Measurements from ENCODE around the gene ANTXR2. TPM values are rescaled to one million over a fixed set of nuclear protein-coding genes. Genes with fewer than 3 reads are reported as not detected.
A peak's percentile ranks its signal among the peaks of the same experiment; 100 is the strongest.

ANTXR2 gene
- total RNA-seq, 1 donor from 2014 or later: 10.6 TPM

- intact Hi-C loops (cut with micrococcal nuclease): no loop called here
- H3K9me3 Mint-ChIP-seq: peaks cover 5% of the 10 kb centered on the region
- H3K36me3 Mint-ChIP-seq (ENCODE audit: low read depth): peaks cover 2% of the 10 kb centered on the region
- H3K4me1 Mint-ChIP-seq: no peaks in the 10 kb centered on the region
- no peak overlapping the region for H3K27ac Mint-ChIP-seq
- H3K4me3 Mint-ChIP-seq: no peak overlapping the region
- no peak for DNase-seq
- peaks cover 20% of the 10 kb centered on the region for H3K27me3 Mint-ChIP-seq
These were observed 12.1 kb upstream of the ANTXR2 start for GRCh38 chr4:80085081-80085480.

- Mint-ChIP-seq H3K9me3 (peaks cover 21% of the 10 kb centered on the region), H3K27ac (no peak overlapping the region), H3K36me3 (ENCODE audit: low read depth) (peaks cover 6% of the 10 kb centered on the region), H3K4me3 (no peak overlapping the region), H3K27me3 (peaks cover 14% of the 10 kb centered on the region), H3K4me1 (peaks cover 14% of the 10 kb centered on the region)
- no peak for DNase-seq
- intact Hi-C loops (cut with micrococcal nuclease): no loop called here
These were observed 9.7 kb upstream of the ANTXR2 start for GRCh38 chr4:80082693-80083092.

GRCh38 chr4:80081566-80081965, 8.5 kb upstream of the ANTXR2 start:
- peaks cover 9% of the 10 kb centered on the region for H3K27me3 Mint-ChIP-seq
- H3K27ac Mint-ChIP-seq: no peak overlapping the region
- peaks cover 6% of the 10 kb centered on the region for H3K36me3 Mint-ChIP-seq (ENCODE audit: low read depth)
- peaks cover 19% of the 10 kb centered on the region for H3K4me1 Mint-ChIP-seq
- no peak for DNase-seq
- H3K9me3 Mint-ChIP-seq: peaks cover 22% of the 10 kb centered on the region
- intact Hi-C loops (cut with micrococcal nuclease): no loop called here
- H3K4me3 Mint-ChIP-seq: no peak overlapping the region

DNA sequence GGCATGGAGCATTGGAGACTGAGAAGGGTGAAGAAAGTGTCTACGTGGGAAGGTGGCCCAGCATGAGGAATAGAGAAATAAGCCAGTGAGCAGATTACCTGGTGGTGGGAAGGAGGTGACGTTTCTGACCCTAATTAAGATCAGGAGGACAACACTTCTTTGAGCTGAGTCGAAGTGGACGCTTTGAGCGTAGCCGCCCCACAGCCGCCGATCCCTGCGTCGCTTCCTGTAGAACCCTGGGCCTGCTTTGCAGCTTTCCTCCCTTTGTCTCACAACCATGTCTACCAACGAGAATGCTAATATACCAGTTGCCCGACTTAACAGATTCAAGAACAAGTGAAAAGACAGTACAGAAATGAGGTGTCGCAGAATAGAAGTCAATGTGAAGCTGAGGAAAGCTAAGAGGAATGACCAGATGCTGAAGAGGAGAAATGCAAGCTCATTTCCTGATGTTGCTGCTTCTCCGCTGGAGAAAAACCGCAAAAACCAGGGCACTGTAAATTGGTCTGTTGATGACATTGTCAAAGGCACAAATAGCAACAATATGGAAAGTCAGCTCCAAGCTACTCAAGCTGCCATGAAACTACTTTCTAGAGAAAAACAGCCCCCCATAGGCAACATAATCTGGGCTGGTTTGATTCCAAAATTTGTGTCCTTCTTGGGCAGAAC, 6.4 kb upstream of the ANTXR2 start:
- Mint-ChIP-seq H3K27ac (no peak overlapping the region), H3K36me3 (ENCODE audit: low read depth) (peaks cover 8% of the 10 kb centered on the region), H3K27me3 (peaks cover under 1% of the 10 kb centered on the region), H3K4me1 (peaks cover 39% of the 10 kb centered on the region), H3K9me3 (peaks cover 34% of the 10 kb centered on the region), H3K4me3 (no peak overlapping the region)
- intact Hi-C loops (cut with micrococcal nuclease): loop anchor here (5.0 kb wide), 1 partner anchor 1422 kb away; no protein-coding TSS in a partner anchor
- DNase-seq: no peak

DNA sequence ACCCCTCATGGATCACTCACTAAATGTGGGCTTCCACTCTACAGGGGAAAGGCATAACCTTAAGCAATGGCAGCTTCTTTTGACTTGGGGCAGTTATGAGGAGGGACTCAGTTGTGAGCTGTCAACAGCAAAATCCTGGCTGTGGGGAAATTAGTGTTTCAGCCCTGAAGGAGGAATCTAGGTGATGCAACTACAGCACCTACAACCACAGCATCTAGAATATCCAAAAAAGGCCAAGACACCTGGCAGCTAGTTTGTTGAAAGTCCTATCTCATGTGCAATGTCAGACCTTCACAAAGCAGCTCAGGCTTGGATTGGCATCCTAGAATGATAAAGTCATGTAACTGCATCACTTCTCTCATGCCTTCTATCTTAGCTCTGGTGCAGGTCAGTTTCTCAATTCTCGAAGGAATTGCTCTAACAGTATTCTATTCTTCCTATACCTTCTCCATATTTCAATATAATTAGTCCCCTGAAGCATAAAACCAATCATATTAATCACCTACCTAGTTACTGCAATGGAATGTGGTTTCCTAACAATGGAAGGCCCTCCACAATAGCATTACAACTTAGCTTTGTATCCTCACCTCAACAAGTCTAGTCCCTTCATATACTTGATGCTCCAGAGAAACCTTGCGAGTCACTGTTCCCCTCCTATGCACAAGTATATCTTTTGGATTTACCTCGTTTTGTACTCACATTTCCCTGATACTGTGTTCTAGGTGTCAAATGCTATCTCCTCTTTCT, 5.5 kb upstream of the ANTXR2 start:
- intact Hi-C loops (cut with micrococcal nuclease): loop anchor here (5.0 kb wide), 1 partner anchor 1421 kb away; no protein-coding TSS in a partner anchor
- H3K27ac Mint-ChIP-seq: peak overlapping the region; percentile 48
- H3K4me3 Mint-ChIP-seq: no peak overlapping the region
- peaks cover 34% of the 10 kb centered on the region for H3K9me3 Mint-ChIP-seq
- peaks cover 8% of the 10 kb centered on the region for H3K36me3 Mint-ChIP-seq (ENCODE audit: low read depth)
- no peak for DNase-seq
- peaks cover 48% of the 10 kb centered on the region for H3K4me1 Mint-ChIP-seq
- H3K27me3 Mint-ChIP-seq: no peaks in the 10 kb centered on the region

GRCh38 chr4:80077639-80078038, 4.6 kb upstream of the ANTXR2 start:
- Mint-ChIP-seq H3K27me3 (no peaks in the 10 kb centered on the region), H3K9me3 (peaks cover 34% of the 10 kb centered on the region), H3K27ac (peak overlapping the region; percentile 48), H3K4me1 (peaks cover 52% of the 10 kb centered on the region), H3K4me3 (no peak overlapping the region), H3K36me3 (ENCODE audit: low read depth) (peaks cover 8% of the 10 kb centered on the region)
- DNase-seq: no peak
- intact Hi-C loops (cut with micrococcal nuclease): loop anchor here (2.0 to 5.0 kb wide), 2 partner anchors 49 to 1420 kb away; no protein-coding TSS in a partner anchor

DNA sequence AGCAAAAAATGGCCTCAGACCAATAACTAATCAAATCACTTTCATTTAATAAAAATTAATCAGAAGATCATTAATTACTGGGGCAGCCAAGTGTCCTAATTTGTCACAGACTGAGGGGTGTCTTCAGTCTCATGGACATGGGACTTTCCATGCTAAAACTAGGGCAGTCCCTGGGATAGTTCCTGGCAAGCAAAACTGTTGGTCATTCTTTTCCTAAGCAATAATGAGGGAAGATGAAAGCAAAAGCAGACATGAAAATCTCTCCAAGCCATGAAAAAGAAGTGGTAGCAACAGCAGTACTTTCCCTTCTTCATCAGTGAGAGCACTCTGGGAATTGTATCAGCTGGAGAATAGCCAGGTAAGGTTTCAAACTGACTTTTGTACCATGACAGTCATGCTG, 3.7 kb upstream of the ANTXR2 start:
- H3K9me3 Mint-ChIP-seq: peaks cover 34% of the 10 kb centered on the region
- peak overlapping the region; percentile 77 for H3K27ac Mint-ChIP-seq
- peaks cover 55% of the 10 kb centered on the region for H3K4me1 Mint-ChIP-seq
- H3K4me3 Mint-ChIP-seq: no peak overlapping the region
- intact Hi-C loops (cut with micrococcal nuclease): loop anchor here (2.0 to 5.0 kb wide), 2 partner anchors 50 to 1419 kb away; no protein-coding TSS in a partner anchor
- no peak for DNase-seq
- peaks cover 8% of the 10 kb centered on the region for H3K36me3 Mint-ChIP-seq (ENCODE audit: low read depth)
- no peaks in the 10 kb centered on the region for H3K27me3 Mint-ChIP-seq

- DNase-seq: no peak
- H3K4me1 Mint-ChIP-seq: peaks cover 59% of the 10 kb centered on the region
- H3K27me3 Mint-ChIP-seq: peaks cover 2% of the 10 kb centered on the region
- intact Hi-C loops (cut with micrococcal nuclease): loop anchor here (2.0 to 5.0 kb wide), 2 partner anchors 51 to 1419 kb away; no protein-coding TSS in a partner anchor
- peaks cover 9% of the 10 kb centered on the region for H3K36me3 Mint-ChIP-seq (ENCODE audit: low read depth)
- peak overlapping the region; percentile 29 for H3K4me3 Mint-ChIP-seq
- peak overlapping the region; percentile 77 for H3K27ac Mint-ChIP-seq
- peaks cover 34% of the 10 kb centered on the region for H3K9me3 Mint-ChIP-seq
These were observed 3.1 kb upstream of the ANTXR2 start for GRCh38 chr4:80075995-80076675.

DNA sequence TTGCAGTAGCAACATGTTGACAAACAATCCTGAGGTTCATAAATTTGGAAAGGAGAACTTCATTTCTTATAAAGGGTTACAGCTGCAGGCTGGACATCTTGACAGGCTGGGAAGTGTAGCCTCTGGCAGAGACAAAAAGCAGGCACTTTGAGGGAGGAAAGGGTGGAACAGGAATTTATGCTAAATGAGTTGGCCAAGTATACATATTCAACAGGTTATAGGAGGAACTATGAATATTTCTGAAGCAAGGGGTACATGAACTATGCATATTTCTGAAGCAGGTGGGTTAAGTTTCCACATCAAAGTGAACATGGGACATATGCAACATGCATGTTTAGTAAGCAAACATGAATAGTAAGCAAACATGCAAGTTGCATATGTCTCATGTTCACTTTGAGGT, 1.6 kb upstream of the ANTXR2 start:
- H3K4me1 Mint-ChIP-seq: peaks cover 70% of the 10 kb centered on the region
- DNase-seq: no peak
- intact Hi-C loops (cut with micrococcal nuclease): loop anchor here (5.0 kb wide), 2 partner anchors 37 to 1417 kb away; no protein-coding TSS in a partner anchor
- peaks cover 28% of the 10 kb centered on the region for H3K9me3 Mint-ChIP-seq
- H3K27me3 Mint-ChIP-seq: peaks cover 2% of the 10 kb centered on the region
- H3K4me3 Mint-ChIP-seq: peak overlapping the region; percentile 97
- H3K27ac Mint-ChIP-seq: peak overlapping the region; percentile 93
- peaks cover 15% of the 10 kb centered on the region for H3K36me3 Mint-ChIP-seq (ENCODE audit: low read depth)

- H3K4me3 Mint-ChIP-seq: peak overlapping the region; percentile 97
- peaks cover 71% of the 10 kb centered on the region for H3K4me1 Mint-ChIP-seq
- H3K27ac Mint-ChIP-seq: peak overlapping the region; percentile 93
- peaks cover 27% of the 10 kb centered on the region for H3K9me3 Mint-ChIP-seq
- peaks cover 2% of the 10 kb centered on the region for H3K27me3 Mint-ChIP-seq
- no peak for DNase-seq
- peaks cover 16% of the 10 kb centered on the region for H3K36me3 Mint-ChIP-seq (ENCODE audit: low read depth)
- intact Hi-C loops (cut with micrococcal nuclease): loop anchor here (5.0 kb wide), 1 partner anchor 37 kb away; no protein-coding TSS in a partner anchor
These were observed 1.0 kb upstream of the ANTXR2 start for GRCh38 chr4:80074069-80074468.

DNA sequence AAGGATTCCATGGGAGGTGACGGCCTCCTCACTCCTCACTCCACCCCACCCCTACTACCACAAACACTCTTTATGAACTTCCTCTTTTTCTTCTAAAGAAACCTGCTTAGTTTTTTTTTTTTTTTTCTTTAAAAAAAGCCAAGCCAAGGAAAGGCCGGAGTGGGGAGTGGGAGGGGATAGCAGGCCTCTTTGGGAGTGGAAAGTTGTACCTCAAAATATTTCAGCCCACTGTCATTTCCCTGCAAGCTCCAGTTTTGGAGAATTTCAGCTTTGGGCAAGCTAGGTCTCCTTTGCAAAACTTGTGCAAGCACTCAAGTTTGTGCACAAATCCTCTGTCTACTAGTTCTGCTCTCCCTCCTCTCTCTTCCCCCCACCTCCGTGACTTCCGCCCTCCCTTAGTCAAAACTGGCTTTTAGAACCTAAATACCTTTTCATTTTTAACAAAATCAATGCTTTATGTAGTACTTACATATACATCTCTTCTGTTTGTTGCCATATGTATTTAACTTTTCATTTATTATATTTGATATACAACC, 512 bp upstream of the ANTXR2 start:
- H3K4me1 Mint-ChIP-seq: peaks cover 68% of the 10 kb centered on the region
- H3K36me3 Mint-ChIP-seq (ENCODE audit: low read depth): peaks cover 17% of the 10 kb centered on the region
- peaks cover 2% of the 10 kb centered on the region for H3K27me3 Mint-ChIP-seq
- intact Hi-C loops (cut with micrococcal nuclease): loop anchor here (1.0 to 5.0 kb wide), 5 partner anchors 36 to 157 kb away; no protein-coding TSS in a partner anchor
- peaks cover 22% of the 10 kb centered on the region for H3K9me3 Mint-ChIP-seq
- H3K27ac Mint-ChIP-seq: peak overlapping the region; percentile 93
- peak; percentile 79 for DNase-seq
- peak overlapping the region; percentile 97 for H3K4me3 Mint-ChIP-seq

GRCh38 chr4:80072228-80072743, 743 bp downstream of the ANTXR2 start:
- Mint-ChIP-seq H3K27ac (peak overlapping the region; percentile 95), H3K36me3 (ENCODE audit: low read depth) (peaks cover 27% of the 10 kb centered on the region), H3K4me1 (peaks cover 69% of the 10 kb centered on the region)

More at GRCh38 chr4:80072228-80072743, 743 bp downstream of the ANTXR2 start:
- peak overlapping the region; percentile 97 for H3K4me3 Mint-ChIP-seq
- DNase-seq: peak; percentile 88
- intact Hi-C loops (cut with micrococcal nuclease): loop anchor here (2.0 to 5.0 kb wide), 4 partner anchors 35 to 155 kb away; no protein-coding TSS in a partner anchor
- peaks cover 13% of the 10 kb centered on the region for H3K9me3 Mint-ChIP-seq
- H3K27me3 Mint-ChIP-seq: peaks cover 2% of the 10 kb centered on the region
